ENCODE data around the gene SKAP1.
"Not testable (repeated sequence)": the region's sequence is repeated elsewhere in the genome, so short reads cannot be mapped to it uniquely, and the experiment has no call there.

SKAP1 gene

DNA sequence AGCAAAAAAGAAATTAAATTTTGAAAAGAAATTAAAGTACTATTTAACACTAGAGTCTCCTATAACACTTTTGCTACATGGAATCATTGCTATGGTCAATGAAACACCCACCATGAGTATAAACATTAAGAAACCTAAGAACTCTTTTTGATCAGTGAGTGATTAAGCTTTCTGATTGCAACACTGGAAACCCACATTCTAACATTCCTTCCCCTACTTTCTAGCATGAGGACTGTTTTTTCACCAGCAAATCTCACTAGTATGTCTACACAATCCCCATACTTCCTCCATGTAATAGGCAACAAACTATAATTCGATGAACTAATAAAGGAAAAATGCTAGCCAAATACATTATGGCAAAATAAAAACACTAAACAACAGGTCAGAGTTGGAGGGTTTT lies 54.7 kb downstream of the SKAP1 start:
- no peak for DNase-seq
- Mint-ChIP-seq H3K36me3 (ENCODE audit: low read depth) (no peaks in the 10 kb centered on the region), H3K4me3 (no peak overlapping the region), H3K4me1 (peaks cover 14% of the 10 kb centered on the region), H3K27ac (no peak overlapping the region), H3K9me3 (no peaks in the 10 kb centered on the region), H3K27me3 (ENCODE audit: low read depth, poor library complexity) (peaks cover 4% of the 10 kb centered on the region)
- TF ChIP-seq, protein P1, sequence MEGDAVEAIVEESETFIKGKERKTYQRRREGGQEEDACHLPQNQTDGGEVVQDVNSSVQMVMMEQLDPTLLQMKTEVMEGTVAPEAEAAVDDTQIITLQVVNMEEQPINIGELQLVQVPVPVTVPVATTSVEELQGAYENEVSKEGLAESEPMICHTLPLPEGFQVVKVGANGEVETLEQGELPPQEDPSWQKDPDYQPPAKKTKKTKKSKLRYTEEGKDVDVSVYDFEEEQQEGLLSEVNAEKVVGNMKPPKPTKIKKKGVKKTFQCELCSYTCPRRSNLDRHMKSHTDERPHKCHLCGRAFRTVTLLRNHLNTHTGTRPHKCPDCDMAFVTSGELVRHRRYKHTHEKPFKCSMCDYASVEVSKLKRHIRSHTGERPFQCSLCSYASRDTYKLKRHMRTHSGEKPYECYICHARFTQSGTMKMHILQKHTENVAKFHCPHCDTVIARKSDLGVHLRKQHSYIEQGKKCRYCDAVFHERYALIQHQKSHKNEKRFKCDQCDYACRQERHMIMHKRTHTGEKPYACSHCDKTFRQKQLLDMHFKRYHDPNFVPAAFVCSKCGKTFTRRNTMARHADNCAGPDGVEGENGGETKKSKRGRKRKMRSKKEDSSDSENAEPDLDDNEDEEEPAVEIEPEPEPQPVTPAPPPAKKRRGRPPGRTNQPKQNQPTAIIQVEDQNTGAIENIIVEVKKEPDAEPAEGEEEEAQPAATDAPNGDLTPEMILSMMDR (IDR thresholded peaks at IDR 0.05) = no peak

DNA sequence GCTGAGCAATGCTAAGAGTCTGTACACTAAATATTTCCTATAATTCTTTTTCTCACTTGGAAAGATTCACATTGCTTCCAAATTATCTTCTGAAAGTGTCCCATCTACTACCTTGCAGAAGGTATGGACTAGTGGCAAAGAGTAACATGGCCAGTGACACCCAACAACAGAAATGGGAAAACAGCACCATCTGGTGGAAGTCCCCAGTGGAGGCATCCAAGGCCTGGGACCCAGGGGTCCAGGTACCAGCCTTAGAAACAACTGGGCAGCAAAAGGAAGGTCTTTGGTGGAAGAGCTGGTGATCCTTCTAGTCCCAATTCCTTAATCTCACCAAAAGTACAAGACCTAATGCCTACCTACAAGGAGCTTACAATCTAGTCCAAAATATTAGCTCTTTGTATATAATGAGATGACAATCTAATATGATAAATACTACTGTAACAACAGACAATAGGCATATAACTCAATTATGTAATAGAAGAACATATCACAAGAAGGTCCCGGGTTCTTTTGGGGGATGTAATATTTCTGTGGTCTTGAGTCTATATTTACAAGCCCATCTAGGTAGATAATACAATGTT lies 55.3 kb downstream of the SKAP1 start:
- Mint-ChIP-seq H3K4me3 (no peak overlapping the region), H3K27me3 (ENCODE audit: low read depth, poor library complexity) (peaks cover 9% of the 10 kb centered on the region), H3K27ac (no peak overlapping the region), H3K4me1 (peaks cover 14% of the 10 kb centered on the region), H3K36me3 (ENCODE audit: low read depth) (no peaks in the 10 kb centered on the region), H3K9me3 (no peaks in the 10 kb centered on the region)
- TF ChIP-seq, protein P1 (IDR thresholded peaks at IDR 0.05) = peak; percentile 26
- no peak for DNase-seq

DNA sequence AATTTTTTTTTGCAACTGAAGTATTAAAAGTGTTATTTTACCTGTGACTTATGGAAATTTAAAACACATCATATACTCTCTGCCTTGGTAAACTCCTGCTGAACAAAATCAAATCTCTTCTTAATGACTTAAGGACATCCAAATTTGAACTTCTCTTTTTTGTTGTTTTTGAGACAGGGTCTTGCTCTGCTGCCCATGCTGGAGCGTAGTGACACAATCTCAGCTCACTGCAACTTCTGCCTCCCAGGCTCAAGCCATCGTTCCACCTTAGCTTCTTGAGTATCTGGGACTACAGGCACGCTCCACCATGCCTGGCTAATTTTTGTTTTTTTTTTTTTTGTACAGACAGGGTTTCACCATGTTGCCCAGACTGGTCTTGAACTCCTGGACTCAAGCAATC lies 56.1 kb downstream of the SKAP1 start:
- Mint-ChIP-seq H3K4me1 (peaks cover 14% of the 10 kb centered on the region), H3K4me3 (no peak overlapping the region), H3K27me3 (ENCODE audit: low read depth, poor library complexity) (peaks cover 9% of the 10 kb centered on the region), H3K27ac (no peak overlapping the region), H3K9me3 (no peaks in the 10 kb centered on the region), H3K36me3 (ENCODE audit: low read depth) (no peaks in the 10 kb centered on the region)
- DNase-seq = no peak
- TF ChIP-seq, protein P1 (IDR thresholded peaks at IDR 0.05) = no peak

DNA sequence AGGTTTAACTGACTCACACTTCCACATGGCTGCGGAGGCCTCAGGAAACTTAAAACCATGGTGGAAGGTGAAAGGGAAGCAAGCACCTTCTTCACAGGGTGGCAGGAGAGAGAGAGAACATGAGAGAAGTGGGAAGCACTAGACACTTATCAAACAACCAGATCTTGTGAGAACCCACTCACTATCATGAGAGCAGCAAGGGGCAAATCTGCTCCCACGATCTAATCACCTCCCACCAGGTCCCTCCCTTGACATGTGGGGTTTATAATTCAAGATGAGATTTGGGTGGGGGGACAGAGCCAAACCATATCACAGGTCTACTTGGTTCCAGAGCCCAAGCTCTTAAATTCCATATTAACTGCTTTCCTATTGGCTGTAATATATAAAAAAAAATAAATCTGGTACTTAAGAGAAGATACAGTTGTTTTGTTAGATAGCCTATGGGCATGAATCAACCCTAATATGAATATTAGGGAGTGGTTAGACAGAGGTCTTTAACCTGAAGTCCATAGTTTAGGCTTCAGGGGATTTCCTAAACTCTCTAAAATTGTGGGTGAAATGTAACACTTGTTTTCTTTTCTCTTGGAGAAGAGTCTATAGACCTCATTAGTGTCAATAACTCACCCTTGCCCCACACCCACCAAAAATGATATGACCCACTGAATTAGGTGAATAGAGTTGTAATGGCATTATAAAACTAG lies 56.7 kb downstream of the SKAP1 start:
- TF ChIP-seq, protein P1 (IDR thresholded peaks at IDR 0.05) = no peak
- peaks cover 14% of the 10 kb centered on the region for H3K4me1 Mint-ChIP-seq
- peaks cover 9% of the 10 kb centered on the region for H3K27me3 Mint-ChIP-seq (ENCODE audit: low read depth, poor library complexity)
- no peak overlapping the region for H3K4me3 Mint-ChIP-seq
- H3K9me3 Mint-ChIP-seq = no peaks in the 10 kb centered on the region
- no peak for DNase-seq
- no peak overlapping the region for H3K27ac Mint-ChIP-seq
- no peaks in the 10 kb centered on the region for H3K36me3 Mint-ChIP-seq (ENCODE audit: low read depth)

- not testable (repeated sequence) for H3K36me3 Mint-ChIP-seq (ENCODE audit: low read depth); DNase-seq; H3K4me3 Mint-ChIP-seq; H3K27ac Mint-ChIP-seq; H3K9me3 Mint-ChIP-seq
- peaks cover 29% of the 10 kb centered on the region for H3K27me3 Mint-ChIP-seq (ENCODE audit: low read depth, poor library complexity)
- H3K4me1 Mint-ChIP-seq = peaks cover 12% of the 10 kb centered on the region
These were observed 61.0 kb downstream of the SKAP1 start for GRCh38 chr17:48368967-48369366.

DNA sequence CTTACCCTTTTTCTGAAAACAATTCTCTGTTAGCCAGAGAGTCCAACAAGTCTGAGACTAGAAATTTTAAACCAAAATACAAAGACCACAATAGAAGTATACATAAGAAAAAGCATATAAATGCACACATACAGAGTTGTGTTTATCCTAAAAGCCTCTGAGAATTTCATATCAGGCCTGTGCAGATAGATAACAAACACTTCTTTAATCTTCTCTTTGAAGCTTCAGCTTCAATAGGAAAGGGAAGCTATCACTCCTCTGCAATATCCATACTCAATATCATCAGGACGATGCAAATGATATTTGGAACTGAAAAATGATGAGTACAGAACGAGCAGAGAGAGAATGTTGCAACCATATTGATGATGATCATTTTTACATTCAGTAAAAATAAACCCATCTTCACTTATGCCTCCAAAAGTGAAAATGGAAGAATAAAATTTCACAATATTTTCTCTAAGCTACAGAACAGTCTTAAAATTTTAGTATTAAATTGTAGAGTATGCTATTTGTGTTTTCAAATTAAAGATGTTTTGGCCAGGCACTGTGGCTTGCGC lies 61.6 kb downstream of the SKAP1 start:
- TF ChIP-seq, protein P1 (IDR thresholded peaks at IDR 0.05) = no peak
- H3K27me3 Mint-ChIP-seq (ENCODE audit: low read depth, poor library complexity) = peaks cover 28% of the 10 kb centered on the region
- peaks cover 9% of the 10 kb centered on the region for H3K4me1 Mint-ChIP-seq
- no peak for DNase-seq
- H3K9me3 Mint-ChIP-seq = no peaks in the 10 kb centered on the region
- no peak overlapping the region for H3K27ac Mint-ChIP-seq
- no peaks in the 10 kb centered on the region for H3K36me3 Mint-ChIP-seq (ENCODE audit: low read depth)
- no peak overlapping the region for H3K4me3 Mint-ChIP-seq

Measured in nephron progenitor cell (in vitro differentiated cells).